Transverse colon (tissue), 4 donors: ENCODE measurements around the gene JDP2. TPM values are rescaled to one million over a fixed set of nuclear protein-coding genes. Genes with fewer than 3 reads are reported as not detected.

Experiments used
- DNase-seq: peaks from one replicate; pipeline ENCODE4 v3.0.0-alpha.2; 2019
- H3K27ac ChIP-seq, 4 donors: fragments of 200-600 bp; sonication (generic); 2 replicates each; pipeline ENCODE4 v1.5.1; 2016 to 2018; ENCODE audit warnings: inconsistent platforms in 4 of 4
- H3K27me3 ChIP-seq: fragments of 200-600 bp; sonication (generic); 2 replicates; pipeline ENCODE4 v1.5.1; 2017; ENCODE audit warnings: inconsistent platforms
- H3K36me3 ChIP-seq, 4 donors: fragments of 200-600 bp; sonication (generic); 2 replicates each; pipeline ENCODE4 v1.5.1; 2017 to 2019; ENCODE audit warnings: inconsistent platforms in 4 of 4
- H3K4me1 ChIP-seq, 4 donors: fragments of 200-600 bp; sonication (generic); 2 replicates each; pipeline ENCODE4 v1.5.1; 2017 to 2020; ENCODE audit warnings: inconsistent platforms in 4 of 4
- H3K4me3 ChIP-seq, 4 donors: fragments of 200-600 bp; sonication (generic); 1 replicate in 1 of 4; 2 replicates in 3 of 4; pipeline versions ENCODE4 v1.5.1 to v1.6.1; 2017 to 2019; ENCODE audit warnings: inconsistent platforms in 4 of 4
- H3K9me3 ChIP-seq, 2 donors: fragments of 200-600 bp; sonication (generic); 2 replicates each; pipeline ENCODE4 v1.5.1; 2017 to 2019; ENCODE audit warnings: inconsistent platforms in 2 of 2
- CTCF ChIP-seq, 5 experiments: fragments of 200-600 bp in 3 of 5; fragments of 450-650 bp in 2 of 5; sonication (generic) in 3 of 5; IDR thresholded peaks; 1 replicate in 2 of 5; 2 replicates in 3 of 5; pipeline ENCODE4 v1.5.1; 2016 to 2017; ENCODE audit warnings: antibody characterized with exemption in 5 of 5, inconsistent platforms in 3 of 5, mild to moderate bottlenecking in 2 of 5, moderate library complexity in 1 of 5
- EP300 ChIP-seq: sonication (generic); formaldehyde crosslinking; IDR thresholded peaks from one replicate; pipeline ENCODE4 v1.6.1; 2017; ENCODE audit warnings: antibody characterized with exemption, low read depth
- POLR2A ChIP-seq: fragments of 450-650 bp; IDR thresholded peaks from one replicate; pipeline ENCODE4 v1.6.1; 2016; ENCODE audit warnings: antibody characterized with exemption, mild to moderate bottlenecking, moderate library complexity
- POLR2AphosphoS5 ChIP-seq, 3 donors: sonication (generic); formaldehyde crosslinking; IDR thresholded peaks; one replicate each; pipeline ENCODE4 v1.6.1; 2016; ENCODE audit warnings: antibody characterized with exemption in 3 of 3
- WGBS, 2 donors: methylation state at CpG; one replicate each; pipeline ENCODE4 v1.1.5; 2018; ENCODE audit warnings: low coverage in 1 of 2; 5-methylcytosine and 5-hydroxymethylcytosine counted together
- in situ Hi-C, 4 donors: fragments of 200-750 bp; cut with MboI; loops; one replicate each; pipeline versions ENCODE4 v1.15.0 to v1.15.1; 2017; ENCODE audit warnings: low sequenced_read_pairs in 3 of 4, low pct_ligation_motif_present in 1 of 4, low pct_unique_long_range_greater_than_20kb in 1 of 4
- intact Hi-C: fragments of 100-400 bp; cut with DNase I; formaldehyde crosslinking; loops from one replicate; pipeline ENCODE4 v1.15.1; 2023; ENCODE audit warnings: low total_unique reads
- total RNA-seq, 4 donors: library from RNA; depleted of rRNA; stranded (reverse); fragments of >200 nt; gene quantifications; one replicate each; pipeline ENCODE4 v1.1.0, GENCODE V29; 2016

The JDP2 gene
- total RNA-seq, 4 donors from 2014 or later = 49.2 to 108 (median 57.8) TPM

- no peaks in the 10 kb centered on the region for H3K27me3 ChIP-seq
- no peak for DNase-seq
- no peak for TF ChIP-seq CTCF (IDR thresholded peaks at IDR 0.05)
- TF ChIP-seq POLR2AphosphoS5 (IDR thresholded peaks at IDR 0.05) = no peak
- no peak for TF ChIP-seq POLR2A
- no peak for TF ChIP-seq EP300
- in situ Hi-C loops = no loop called here
- no peak overlapping the region for H3K4me3 ChIP-seq
- H3K9me3 ChIP-seq = no peaks in the 10 kb centered on the region
- WGBS, 2 donors = 90 to 91% methylated on average over 3 to 7 of the region's 7 CpGs
- H3K36me3 ChIP-seq = no peaks in the 10 kb centered on the region
- no peak overlapping the region for H3K27ac ChIP-seq
- intact Hi-C loops = no loop called here
- no peaks in the 10 kb centered on the region for H3K4me1 ChIP-seq
These were observed 35.9 kb upstream of the JDP2 start for GRCh38 chr14:75391953-75392352.

GRCh38 chr14:75392686-75393641, 34.9 kb upstream of the JDP2 start:
- H3K27ac ChIP-seq = no peak overlapping the region
- DNase-seq = no peak
- WGBS, 2 donors = 71 to 79% methylated on average over 2 to 11 of the region's 11 CpGs

GRCh38 chr14:75393794-75394193, 34.0 kb upstream of the JDP2 start:
- intact Hi-C loops = no loop called here
- TF ChIP-seq POLR2A (no peak), EP300 (no peak), POLR2AphosphoS5 (IDR thresholded peaks at IDR 0.05) (no peak), CTCF (IDR thresholded peaks at IDR 0.05) (no peak)
- DNase-seq = no peak

More at GRCh38 chr14:75392686-75393641, 34.9 kb upstream of the JDP2 start:
- Histone ChIP-seq H3K4me1 (no peaks in the 10 kb centered on the region), H3K9me3 (no peaks in the 10 kb centered on the region), H3K36me3 (no peaks in the 10 kb centered on the region), H3K4me3 (no peak overlapping the region), H3K27me3 (no peaks in the 10 kb centered on the region)
- in situ Hi-C loops (no loop called here), intact Hi-C loops (no loop called here)
- TF ChIP-seq CTCF (IDR thresholded peaks at IDR 0.05) = no peak
- no peak for TF ChIP-seq POLR2A
- no peak for TF ChIP-seq POLR2AphosphoS5 (IDR thresholded peaks at IDR 0.05)
- no peak for TF ChIP-seq EP300

GRCh38 chr14:75395862-75396261, 32.0 kb upstream of the JDP2 start:
- Histone ChIP-seq H3K4me3 (no peak overlapping the region), H3K4me1 (peaks cover 11 to 16% (median 14%) of the 10 kb centered on the region in 4 donors), H3K9me3 (no peaks in the 10 kb centered on the region), H3K27me3 (no peaks in the 10 kb centered on the region), H3K36me3 (no peaks in the 10 kb centered on the region), H3K27ac (no peak overlapping the region)
- TF ChIP-seq EP300 (no peak), CTCF (IDR thresholded peaks at IDR 0.05) (no peak), POLR2AphosphoS5 (IDR thresholded peaks at IDR 0.05) (no peak), POLR2A (no peak)
- WGBS, 2 donors = 76 to 78% methylated on average over 3 to 5 of the region's 5 CpGs
- in situ Hi-C loops (no loop called here), intact Hi-C loops (no loop called here)
- no peak for DNase-seq

More at GRCh38 chr14:75393794-75394193, 34.0 kb upstream of the JDP2 start:
- Histone ChIP-seq H3K27ac (no peak overlapping the region), H3K27me3 (no peaks in the 10 kb centered on the region), H3K4me1 (no peaks in the 10 kb centered on the region), H3K4me3 (no peak overlapping the region), H3K36me3 (no peaks in the 10 kb centered on the region), H3K9me3 (no peaks in the 10 kb centered on the region)
- in situ Hi-C loops = no loop called here
- WGBS, 2 donors = 59 to 82% methylated on average over 5 to 9 of the region's 9 CpGs
